HFFc6 (cell line): ENCODE data around the gene GRM5. TPM values are rescaled to one million over a fixed set of nuclear protein-coding genes. Genes with fewer than 3 reads are reported as not detected.
"Not testable (repeated sequence)": the region's sequence is repeated elsewhere in the genome, so short reads cannot be mapped to it uniquely, and the experiment has no call there.

Source experiments
- DNase-seq: peaks from one replicate; pipeline ENCODE4 v3.0.0-alpha.2; 2018
- H3K27ac Mint-ChIP-seq: 2 replicates; pipeline ENCODE4 v1.8.0; 2020; ENCODE audit warnings: mild to moderate bottlenecking, mixed read lengths
- H3K27me3 Mint-ChIP-seq: 2 replicates; pipeline ENCODE4 v1.8.0; 2021; ENCODE audit warnings: mild to moderate bottlenecking, moderate library complexity, mixed read lengths; ENCODE audit not compliant: insufficient read depth
- H3K36me3 Mint-ChIP-seq: 2 replicates; pipeline ENCODE4 v1.8.0; 2021; ENCODE audit warnings: low read depth, mixed read lengths
- H3K4me1 Mint-ChIP-seq: 2 replicates; pipeline ENCODE4 v1.8.0; 2020; ENCODE audit warnings: low read depth, mixed read lengths
- H3K4me3 Mint-ChIP-seq: 2 replicates; pipeline ENCODE4 v1.8.0; 2020; ENCODE audit warnings: mild to moderate bottlenecking, moderate library complexity, mixed read lengths
- H3K9me3 Mint-ChIP-seq: 2 replicates; pipeline ENCODE4 v1.8.0; 2020; ENCODE audit warnings: mild to moderate bottlenecking, mixed read lengths
- total RNA-seq, 6 experiments: library from RNA; stranded (reverse); fragmentation: NEBNext Ultra II Directional; extraction: Animal tissue kit (Norgen Biotek cat#: 25700); gene quantifications; 2 replicates in 1 of 6; 3 replicates in 5 of 6; pipeline ENCODE4 v1.2.3, GENCODE V29; 2021
- TF ChIP-seq, protein P1 (sequence below): fragments of 200-600 bp; sonication (generic); IDR thresholded peaks from 2 replicates; pipeline ENCODE4 v1.5.0; 2021; ENCODE audit warnings: antibody characterized with exemption, mild to moderate bottlenecking

GRM5 gene
- total RNA-seq, 6 experiments from 2014 or later = 0.12 TPM; not detected in 5

GRCh38 chr11:88861618-88862017, 204.2 kb downstream of the GRM5 start:
- peaks cover 8% of the 10 kb centered on the region for H3K9me3 Mint-ChIP-seq
- no peak for DNase-seq

DNA sequence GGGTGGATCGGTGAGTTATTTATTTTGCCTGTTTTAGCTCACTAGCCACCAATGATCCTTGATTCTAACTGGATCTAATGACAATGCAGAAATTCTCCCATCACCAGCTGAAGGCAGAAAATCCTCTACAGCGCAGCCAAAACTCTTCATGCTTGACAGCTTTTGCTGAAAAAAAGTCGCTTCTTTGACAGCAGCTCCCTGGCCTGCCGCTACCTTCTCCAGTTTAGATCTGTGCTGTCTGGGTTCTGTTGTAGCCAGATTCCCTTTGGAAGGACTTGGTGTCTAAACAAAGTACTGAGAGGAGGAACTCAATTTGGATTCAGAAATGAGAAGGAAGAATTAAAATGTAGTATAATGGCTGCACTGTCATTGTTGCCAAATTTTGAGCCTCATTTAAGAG, 205.4 kb downstream of the GRM5 start:
- H3K27me3 Mint-ChIP-seq, H3K4me1 Mint-ChIP-seq, H3K4me3 Mint-ChIP-seq, H3K27ac Mint-ChIP-seq, H3K36me3 Mint-ChIP-seq, DNase-seq, H3K9me3 Mint-ChIP-seq: not testable (repeated sequence)

More at GRCh38 chr11:88861618-88862017, 204.2 kb downstream of the GRM5 start:
- no peak overlapping the region for H3K27ac Mint-ChIP-seq
- H3K4me3 Mint-ChIP-seq = no peak overlapping the region
- no peaks in the 10 kb centered on the region for H3K36me3 Mint-ChIP-seq
- H3K27me3 Mint-ChIP-seq = peaks cover 2% of the 10 kb centered on the region
- no peaks in the 10 kb centered on the region for H3K4me1 Mint-ChIP-seq
- TF ChIP-seq, protein P1, sequence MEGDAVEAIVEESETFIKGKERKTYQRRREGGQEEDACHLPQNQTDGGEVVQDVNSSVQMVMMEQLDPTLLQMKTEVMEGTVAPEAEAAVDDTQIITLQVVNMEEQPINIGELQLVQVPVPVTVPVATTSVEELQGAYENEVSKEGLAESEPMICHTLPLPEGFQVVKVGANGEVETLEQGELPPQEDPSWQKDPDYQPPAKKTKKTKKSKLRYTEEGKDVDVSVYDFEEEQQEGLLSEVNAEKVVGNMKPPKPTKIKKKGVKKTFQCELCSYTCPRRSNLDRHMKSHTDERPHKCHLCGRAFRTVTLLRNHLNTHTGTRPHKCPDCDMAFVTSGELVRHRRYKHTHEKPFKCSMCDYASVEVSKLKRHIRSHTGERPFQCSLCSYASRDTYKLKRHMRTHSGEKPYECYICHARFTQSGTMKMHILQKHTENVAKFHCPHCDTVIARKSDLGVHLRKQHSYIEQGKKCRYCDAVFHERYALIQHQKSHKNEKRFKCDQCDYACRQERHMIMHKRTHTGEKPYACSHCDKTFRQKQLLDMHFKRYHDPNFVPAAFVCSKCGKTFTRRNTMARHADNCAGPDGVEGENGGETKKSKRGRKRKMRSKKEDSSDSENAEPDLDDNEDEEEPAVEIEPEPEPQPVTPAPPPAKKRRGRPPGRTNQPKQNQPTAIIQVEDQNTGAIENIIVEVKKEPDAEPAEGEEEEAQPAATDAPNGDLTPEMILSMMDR = no peak

- not testable (repeated sequence) for H3K27me3 Mint-ChIP-seq, H3K4me1 Mint-ChIP-seq, H3K4me3 Mint-ChIP-seq, DNase-seq, H3K9me3 Mint-ChIP-seq, H3K36me3 Mint-ChIP-seq, H3K27ac Mint-ChIP-seq
Measured at GRCh38 chr11:88853963-88854362, 211.8 kb downstream of the GRM5 start.

DNA sequence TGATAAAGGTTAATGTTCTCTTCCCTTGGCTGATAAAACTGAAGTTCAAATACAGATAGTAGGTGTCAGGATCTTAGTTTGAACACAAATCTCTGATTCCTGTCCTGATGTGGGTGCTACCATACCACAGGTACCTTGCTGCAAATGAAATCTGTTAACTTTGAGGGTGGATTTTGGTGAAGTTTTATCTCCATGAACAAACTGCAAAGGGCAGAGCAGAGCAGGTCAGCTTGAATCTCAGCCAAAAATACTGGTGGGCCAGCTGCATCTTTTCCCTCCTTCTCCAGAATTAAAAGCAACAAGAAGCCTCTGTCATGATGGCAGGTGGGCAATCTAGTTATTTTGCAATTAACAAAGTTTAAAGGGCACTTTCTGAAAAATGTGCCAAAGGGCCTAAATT, 214.2 kb downstream of the GRM5 start:
- not testable (repeated sequence) for H3K9me3 Mint-ChIP-seq, H3K27ac Mint-ChIP-seq, DNase-seq, H3K4me3 Mint-ChIP-seq, H3K27me3 Mint-ChIP-seq, H3K4me1 Mint-ChIP-seq, H3K36me3 Mint-ChIP-seq

- not testable (repeated sequence) for H3K27ac Mint-ChIP-seq, H3K9me3 Mint-ChIP-seq, H3K36me3 Mint-ChIP-seq, H3K4me1 Mint-ChIP-seq, H3K4me3 Mint-ChIP-seq, H3K27me3 Mint-ChIP-seq, DNase-seq
Measured at GRCh38 chr11:88849773-88850172, 216.0 kb downstream of the GRM5 start.

DNA sequence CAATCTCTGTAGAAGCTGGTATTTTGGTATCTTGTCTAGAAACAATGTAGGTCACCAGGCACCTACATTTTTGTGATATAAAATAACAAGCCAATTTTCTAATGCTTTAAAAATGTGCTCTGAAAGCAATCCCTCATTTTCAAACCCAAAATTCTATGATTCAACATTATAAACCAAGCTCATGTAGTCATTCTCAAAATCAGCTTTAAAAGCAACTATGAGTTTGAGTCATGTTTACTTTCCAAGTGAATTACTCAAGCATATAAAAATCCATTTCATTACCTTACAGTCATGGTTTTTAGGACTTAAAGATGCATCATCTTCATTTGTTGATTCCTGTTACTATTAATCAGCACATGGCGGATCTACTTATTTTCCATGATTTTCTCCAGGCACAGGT, 216.4 kb downstream of the GRM5 start:
- Mint-ChIP-seq H3K4me3 (no peak overlapping the region), H3K4me1 (no peaks in the 10 kb centered on the region), H3K27me3 (no peaks in the 10 kb centered on the region), H3K27ac (no peak overlapping the region), H3K9me3 (no peaks in the 10 kb centered on the region), H3K36me3 (no peaks in the 10 kb centered on the region)
- peak; percentile 23 for DNase-seq
- TF ChIP-seq, protein P1 = no peak

GRCh38 chr11:88846266-88846665, 219.5 kb downstream of the GRM5 start:
- H3K36me3 Mint-ChIP-seq, H3K4me3 Mint-ChIP-seq, H3K27me3 Mint-ChIP-seq, H3K27ac Mint-ChIP-seq, H3K9me3 Mint-ChIP-seq, H3K4me1 Mint-ChIP-seq, DNase-seq: not testable (repeated sequence)

GRCh38 chr11:88844941-88845340, 220.8 kb downstream of the GRM5 start:
- not testable (repeated sequence) for H3K27me3 Mint-ChIP-seq, H3K27ac Mint-ChIP-seq, H3K36me3 Mint-ChIP-seq, DNase-seq, H3K9me3 Mint-ChIP-seq, H3K4me1 Mint-ChIP-seq, H3K4me3 Mint-ChIP-seq

- H3K4me1 Mint-ChIP-seq, H3K27me3 Mint-ChIP-seq, H3K27ac Mint-ChIP-seq, H3K4me3 Mint-ChIP-seq, DNase-seq, H3K36me3 Mint-ChIP-seq, H3K9me3 Mint-ChIP-seq: not testable (repeated sequence)
Measured at GRCh38 chr11:88843766-88844426, 221.9 kb downstream of the GRM5 start.

DNA sequence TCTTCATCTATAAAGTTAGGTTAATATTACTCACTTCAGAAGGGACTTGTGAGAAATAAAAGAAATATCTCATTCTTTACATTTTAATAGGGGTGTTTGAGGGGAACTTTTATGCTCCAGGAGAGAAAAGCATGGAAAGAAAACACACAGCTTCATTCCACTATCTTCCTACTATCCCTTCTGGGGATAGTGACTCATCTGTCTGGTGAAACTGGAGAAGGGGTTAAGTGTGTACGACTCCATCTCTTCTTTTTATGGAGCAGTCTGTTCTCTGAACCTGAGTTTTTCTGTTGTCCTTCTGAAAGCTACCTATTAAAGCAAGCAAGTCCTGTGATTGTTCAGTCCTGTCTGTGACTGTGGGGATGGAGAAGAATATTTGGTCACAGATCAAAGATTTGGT, 227.6 kb downstream of the GRM5 start:
- not testable (repeated sequence) for H3K4me1 Mint-ChIP-seq, H3K4me3 Mint-ChIP-seq, H3K27ac Mint-ChIP-seq, DNase-seq, H3K9me3 Mint-ChIP-seq, H3K27me3 Mint-ChIP-seq, H3K36me3 Mint-ChIP-seq

- not testable (repeated sequence) for H3K4me3 Mint-ChIP-seq, DNase-seq, H3K27ac Mint-ChIP-seq, H3K4me1 Mint-ChIP-seq, H3K36me3 Mint-ChIP-seq, H3K27me3 Mint-ChIP-seq
- H3K9me3 Mint-ChIP-seq = peaks cover 11% of the 10 kb centered on the region
Measured at GRCh38 chr11:88835709-88836108, 230.1 kb downstream of the GRM5 start.
